ENCODE measurements around the gene NOC2L.

Gene NOC2L

GRCh38 chr1:969260-969855 lies 10.3 kb upstream of the NOC2L start:
- no peak overlapping the region for H3K4me3 ChIP-seq (ENCODE audit: low read depth, low read length, poor library complexity, severe bottlenecking)
- H3K79me2 ChIP-seq (ENCODE audit: insufficient read depth, low read length), result no peaks in the 10 kb centered on the region
- H3K4me1 ChIP-seq (ENCODE audit: insufficient read depth, low read length, severe bottlenecking), result peaks cover 14% of the 10 kb centered on the region
- H3K27me3 ChIP-seq (ENCODE audit: insufficient read depth, low read length), result no peaks in the 10 kb centered on the region; the same call in 1 of the 2 replicates
- no peak overlapping the region for H3K9ac ChIP-seq (ENCODE audit: low read length)
- no peaks in the 10 kb centered on the region for H3K9me3 ChIP-seq (ENCODE audit: low read length)
- no peak overlapping the region for H3K27ac ChIP-seq (ENCODE audit: low read depth, low read length, poor library complexity, severe bottlenecking)
- H3K9me2 ChIP-seq (ENCODE audit: low read depth, low read length), result no peaks in the 10 kb centered on the region
- H4K20me1 ChIP-seq (ENCODE audit: insufficient read depth, low read length), result no peaks in the 10 kb centered on the region
- H3F3A ChIP-seq (ENCODE audit: insufficient read depth, low read length), result no peaks in the 10 kb centered on the region
- H3K36me3 ChIP-seq (ENCODE audit: insufficient read depth, low read length), result no peaks in the 10 kb centered on the region; the same call in 1 of the 2 replicates
- no peak overlapping the region for H2AFZ ChIP-seq (ENCODE audit: low read length)
- H3K4me2 ChIP-seq (ENCODE audit: low read length), result no peak overlapping the region
- TF ChIP-seq EZH2 (IDR thresholded peaks at IDR 0.05; ENCODE audit: borderline replicate concordance, low read length) (no peak), CTCF (IDR thresholded peaks at IDR 0.05; ENCODE audit: low read length) (no peak)

- Histone ChIP-seq H3K4me1 (ENCODE audit: insufficient read depth, low read length, severe bottlenecking) (peaks cover 14% of the 10 kb centered on the region), H2AFZ (ENCODE audit: low read length) (no peak overlapping the region), H3K4me3 (ENCODE audit: low read depth, low read length, poor library complexity, severe bottlenecking) (no peak overlapping the region), H3K27me3 (ENCODE audit: insufficient read depth, low read length) (no peaks in the 10 kb centered on the region; the same call in 1 of the 2 replicates), H3K4me2 (ENCODE audit: low read length) (no peak overlapping the region), H3K36me3 (ENCODE audit: insufficient read depth, low read length) (no peaks in the 10 kb centered on the region; the same call in 1 of the 2 replicates), H3F3A (ENCODE audit: insufficient read depth, low read length) (no peaks in the 10 kb centered on the region), H3K9ac (ENCODE audit: low read length) (no peak overlapping the region), H3K9me2 (ENCODE audit: low read depth, low read length) (no peaks in the 10 kb centered on the region), H3K27ac (ENCODE audit: low read depth, low read length, poor library complexity, severe bottlenecking) (no peak overlapping the region), H3K79me2 (ENCODE audit: insufficient read depth, low read length) (no peaks in the 10 kb centered on the region), H3K9me3 (ENCODE audit: low read length) (no peaks in the 10 kb centered on the region), H4K20me1 (ENCODE audit: insufficient read depth, low read length) (no peaks in the 10 kb centered on the region)
- no peak for TF ChIP-seq CTCF (IDR thresholded peaks at IDR 0.05; ENCODE audit: low read length)
- TF ChIP-seq EZH2 (IDR thresholded peaks at IDR 0.05; ENCODE audit: borderline replicate concordance, low read length), result no peak
Measured at GRCh38 chr1:967466-968343, 8.6 kb upstream of the NOC2L start.

- H3K36me3 ChIP-seq (ENCODE audit: insufficient read depth, low read length), result no peaks in the 10 kb centered on the region; the same call in 1 of the 2 replicates
- H3F3A ChIP-seq (ENCODE audit: insufficient read depth, low read length), result no peaks in the 10 kb centered on the region
- peak overlapping the region; percentile 57 for H3K4me3 ChIP-seq (ENCODE audit: low read depth, low read length, poor library complexity, severe bottlenecking)
- no peaks in the 10 kb centered on the region for H3K9me3 ChIP-seq (ENCODE audit: low read length)
- TF ChIP-seq EZH2 (IDR thresholded peaks at IDR 0.05; ENCODE audit: borderline replicate concordance, low read length) (no peak), CTCF (IDR thresholded peaks at IDR 0.05; ENCODE audit: low read length) (no peak)
- H3K79me2 ChIP-seq (ENCODE audit: insufficient read depth, low read length), result no peaks in the 10 kb centered on the region
- H3K4me2 ChIP-seq (ENCODE audit: low read length), result peak overlapping the region; percentile 76
- H2AFZ ChIP-seq (ENCODE audit: low read length), result no peak overlapping the region
- H3K9me2 ChIP-seq (ENCODE audit: low read depth, low read length), result no peaks in the 10 kb centered on the region
- H3K9ac ChIP-seq (ENCODE audit: low read length), result peak overlapping the region; percentile 33; the same call in 1 of the 2 replicates
- no peaks in the 10 kb centered on the region for H4K20me1 ChIP-seq (ENCODE audit: insufficient read depth, low read length)
- H3K27ac ChIP-seq (ENCODE audit: low read depth, low read length, poor library complexity, severe bottlenecking), result no peak overlapping the region
- peaks cover 14% of the 10 kb centered on the region for H3K4me1 ChIP-seq (ENCODE audit: insufficient read depth, low read length, severe bottlenecking)
- H3K27me3 ChIP-seq (ENCODE audit: insufficient read depth, low read length), result no peaks in the 10 kb centered on the region; the same call in 1 of the 2 replicates
Measured at GRCh38 chr1:966704-967300, 7.7 kb upstream of the NOC2L start.

Data from OCI-LY1 (cell line).